Measurements from ENCODE around the gene PCSK4. TPM values are rescaled to one million over a fixed set of nuclear protein-coding genes. Genes with fewer than 3 reads are reported as not detected.

PCSK4 gene
- total and polyA plus RNA-seq, 2 of the 13 experiments (the other 11 are each of a cell fraction or from before 2014, with no cell fraction given) = 2.0 to 2.7 TPM

DNA sequence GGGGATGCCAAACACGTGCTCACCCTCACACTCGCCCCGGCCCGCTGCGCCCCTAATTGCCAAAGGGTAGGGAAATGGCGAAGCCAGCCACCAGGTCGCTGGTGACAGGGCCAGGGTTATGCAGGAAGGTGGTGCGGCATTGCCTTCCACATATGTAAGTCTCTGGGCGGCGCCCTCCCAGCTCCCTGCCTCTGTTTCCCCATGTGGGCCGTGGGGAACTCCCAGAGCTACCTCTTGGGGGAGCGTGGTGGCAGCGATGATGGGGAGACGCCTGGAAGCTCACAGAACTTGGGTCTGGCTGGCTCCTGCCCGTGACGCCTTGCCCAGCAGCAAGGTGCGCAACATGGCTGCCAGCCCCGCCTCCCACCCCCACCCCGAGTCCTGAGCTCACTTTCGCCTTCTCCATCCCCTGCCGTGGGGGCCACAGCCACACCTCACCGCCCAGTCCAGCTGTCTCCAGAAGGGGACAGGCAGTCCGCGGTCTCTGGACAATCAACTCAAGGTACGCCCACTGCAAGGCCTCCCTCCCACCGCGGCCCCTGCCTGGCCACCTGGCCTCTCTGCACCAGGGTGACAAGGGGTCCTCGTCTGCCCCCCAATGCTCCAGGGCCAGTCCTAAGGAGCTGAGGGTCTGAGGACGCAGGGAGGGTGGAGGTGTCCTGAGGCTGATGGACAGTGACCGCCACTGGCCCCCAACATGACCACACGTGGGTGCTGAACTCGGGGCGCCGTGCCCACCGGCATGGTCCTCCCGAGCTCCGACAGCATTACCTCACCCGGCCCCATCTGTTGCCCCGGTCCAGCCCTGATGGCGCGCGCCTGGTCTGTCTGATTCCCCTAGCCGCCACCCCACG lies 17.7 kb downstream of the PCSK4 start (continued):
- TF ChIP-seq MXI1 (IDR thresholded peaks at IDR 0.05; ENCODE audit: borderline replicate concordance, low read depth, low read length) (no peak), POLR2A (IDR thresholded peaks at IDR 0.05; ENCODE audit: insufficient read depth in 1 of 2, low read depth in 2 of 2, low read length in 2 of 2) (0 out of 4 replicates have a peak, but pooled peaks of 1 of the 2 experiments have one; percentile 33), ZNF282 (IDR thresholded peaks at IDR 0.05; ENCODE audit: partially characterized antibody) (no peak), BCL6 (CRISPR knock-in tag; IDR thresholded peaks at IDR 0.05) (no peak), ZMYM3 (CRISPR knock-in tag; IDR thresholded peaks at IDR 0.05) (no peak), CHD4 (IDR thresholded peaks at IDR 0.05; ENCODE audit: borderline replicate concordance, low read length) (no peak), TBL1XR1 (IDR thresholded peaks at IDR 0.05; ENCODE audit: borderline replicate concordance, low read length, partially characterized antibody) (no peak)
- TF ChIP-seq, protein P1, sequence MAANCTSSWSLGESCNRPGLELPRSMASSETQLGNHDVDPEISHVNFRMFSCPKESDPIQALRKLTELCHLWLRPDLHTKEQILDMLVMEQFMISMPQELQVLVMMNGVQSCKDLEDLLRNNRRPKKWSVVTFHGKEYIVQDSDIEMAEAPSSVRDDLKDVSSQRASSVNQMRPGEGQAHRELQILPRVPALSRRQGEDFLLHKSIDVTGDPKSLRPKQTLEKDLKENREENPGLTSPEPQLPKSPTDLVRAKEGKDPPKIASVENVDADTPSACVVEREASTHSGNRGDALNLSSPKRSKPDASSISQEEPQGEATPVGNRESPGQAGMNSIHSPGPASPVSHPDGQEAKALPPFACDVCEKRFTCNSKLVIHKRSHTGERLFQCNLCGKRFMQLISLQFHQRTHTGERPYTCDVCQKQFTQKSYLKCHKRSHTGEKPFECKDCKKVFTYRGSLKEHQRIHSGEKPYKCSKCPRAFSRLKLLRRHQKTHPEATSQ (CRISPR knock-in tag; IDR thresholded peaks at IDR 0.05; ENCODE audit: borderline replicate concordance) = no peak

DNA sequence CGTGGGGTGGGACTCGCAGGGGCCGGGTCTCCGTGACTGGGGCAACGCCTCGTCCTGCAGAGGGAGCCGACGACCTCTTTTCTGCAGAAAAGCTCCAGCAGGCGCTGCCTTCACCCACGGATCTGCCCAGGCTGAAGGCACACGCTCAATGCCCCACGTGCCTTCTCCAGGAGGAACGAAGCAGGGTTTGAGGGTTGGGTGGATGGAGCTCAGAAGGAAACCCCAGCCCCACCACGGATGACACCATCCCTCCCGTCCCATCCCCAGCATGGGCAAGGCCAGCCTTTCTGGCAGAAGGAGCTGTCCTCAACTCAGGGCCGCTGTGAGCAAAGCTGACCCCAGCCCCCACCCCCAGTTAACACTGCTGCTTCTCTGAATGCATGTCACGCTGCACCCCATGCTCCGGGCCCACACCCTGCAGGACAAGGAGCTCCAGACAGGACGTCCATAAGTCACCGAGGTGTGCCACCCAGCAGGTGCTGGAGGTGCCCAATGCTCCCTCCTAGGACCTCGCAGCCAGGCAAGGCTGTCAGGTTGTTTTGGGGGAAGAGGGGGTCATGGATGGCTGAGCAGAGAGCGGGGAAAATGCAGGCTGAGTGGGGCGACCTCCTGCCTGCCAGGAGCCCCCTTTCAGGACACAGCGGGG lies 18.5 kb downstream of the PCSK4 start:
- peaks cover 0 to 5% of the 10 kb centered on the region in 2 experiments; a peak in 2 of 5 replicates for H3K36me3 ChIP-seq (replicated peaks in 1 of 2; ENCODE audit: control insufficient read depth in 1 of 2, insufficient read depth in 2 of 2, low read length in 2 of 2)
- no peaks in the 10 kb centered on the region for H3K9me3 ChIP-seq (ENCODE audit: low read length)
- ChIA-PET CTCF (ENCODE audit: low intra/inter-chr PET ratio, low total read pairs) (no interaction called here), POLR2A (interaction anchor here (0.9 to 3.6 kb wide), 4 partner anchors 16 to 32 kb away, joined by 3 to 19 read pairs (median 4); partner anchors contain the start of genes PCSK4 and REEP6)
- no peak; the same call in 2 of the 3 replicates for ATAC-seq
- H3K4me1 ChIP-seq (ENCODE audit: insufficient read depth, low read length) = peaks cover 25% of the 10 kb centered on the region
- peaks cover 2% of the 10 kb centered on the region for H3K79me2 ChIP-seq (ENCODE audit: insufficient read depth, low read length)
- in situ Hi-C loops (cut with HindIII; ENCODE audit: extremely low pct_ligation_motif_present, low pct_unique_long_range_greater_than_20kb) = no loop called here
- peak overlapping the region; percentile 42; the same call in 1 of the 2 replicates for H3K9ac ChIP-seq (ENCODE audit: insufficient read depth, low read depth, low read length)
- H2AFZ ChIP-seq (ENCODE audit: low read length) = no peak overlapping the region
- peaks cover 12% of the 10 kb centered on the region for H4K20me1 ChIP-seq (ENCODE audit: insufficient read depth, low read length)
- H3K27me3 ChIP-seq (ENCODE audit: control insufficient read depth in 1 of 2, insufficient read depth in 2 of 2, low read length in 2 of 2) = no peaks in the 10 kb centered on the region
- H3K4me2 ChIP-seq (ENCODE audit: low read depth, low read length) = peak overlapping the region; percentile 76
- no peak overlapping the region for H3K27ac ChIP-seq (ENCODE audit: extremely low read length, insufficient read depth, low read length)
- intact Hi-C loops (cut with micrococcal nuclease; ENCODE audit: unreplicated experiment) = no loop called here
- DNase-seq (ENCODE audit: low spot score) = no peak
- peak overlapping the region in 1 of 3 experiments; percentile 69; a peak in 1 of 6 replicates for H3K4me3 ChIP-seq (replicated peaks in 1 of 3; ENCODE audit: insufficient read depth in 1 of 3, low read depth in 2 of 3, low read length in 3 of 3)
- 40% methylated on average over 14 of the region's 24 CpGs for WGBS (ENCODE audit: low lambda C conversion rate)
- BruUV-seq (replicated peaks) = no TSS peak
- FAIRE-seq = no peak
- TF ChIP-seq POLR2A (IDR thresholded peaks at IDR 0.05; ENCODE audit: insufficient read depth in 1 of 2, low read depth in 2 of 2, low read length in 2 of 2) = 0 out of 4 replicates have a peak, but pooled peaks of 1 of the 2 experiments have one; percentile 7
- TF ChIP-seq TP53 (CRISPR knock-in tag; conservative IDR thresholded peaks at IDR 0.05) = no peak
- no peak for TF ChIP-seq RFX5 (IDR thresholded peaks at IDR 0.05; ENCODE audit: low read depth, low read length)
- no peak for TF ChIP-seq SPEN (CRISPR knock-in tag; IDR thresholded peaks at IDR 0.05; ENCODE audit: low read depth)
- TF ChIP-seq, protein P2, sequence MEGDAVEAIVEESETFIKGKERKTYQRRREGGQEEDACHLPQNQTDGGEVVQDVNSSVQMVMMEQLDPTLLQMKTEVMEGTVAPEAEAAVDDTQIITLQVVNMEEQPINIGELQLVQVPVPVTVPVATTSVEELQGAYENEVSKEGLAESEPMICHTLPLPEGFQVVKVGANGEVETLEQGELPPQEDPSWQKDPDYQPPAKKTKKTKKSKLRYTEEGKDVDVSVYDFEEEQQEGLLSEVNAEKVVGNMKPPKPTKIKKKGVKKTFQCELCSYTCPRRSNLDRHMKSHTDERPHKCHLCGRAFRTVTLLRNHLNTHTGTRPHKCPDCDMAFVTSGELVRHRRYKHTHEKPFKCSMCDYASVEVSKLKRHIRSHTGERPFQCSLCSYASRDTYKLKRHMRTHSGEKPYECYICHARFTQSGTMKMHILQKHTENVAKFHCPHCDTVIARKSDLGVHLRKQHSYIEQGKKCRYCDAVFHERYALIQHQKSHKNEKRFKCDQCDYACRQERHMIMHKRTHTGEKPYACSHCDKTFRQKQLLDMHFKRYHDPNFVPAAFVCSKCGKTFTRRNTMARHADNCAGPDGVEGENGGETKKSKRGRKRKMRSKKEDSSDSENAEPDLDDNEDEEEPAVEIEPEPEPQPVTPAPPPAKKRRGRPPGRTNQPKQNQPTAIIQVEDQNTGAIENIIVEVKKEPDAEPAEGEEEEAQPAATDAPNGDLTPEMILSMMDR (CRISPR knock-in tag; IDR thresholded peaks at IDR 0.05) = peak; percentile 51
- no peak for TF ChIP-seq SIX1 (CRISPR knock-in tag; IDR thresholded peaks at IDR 0.05; ENCODE audit: borderline replicate concordance)
- no peak for TF ChIP-seq ETV6 (CRISPR knock-in tag; conservative IDR thresholded peaks at IDR 0.05)
- TF ChIP-seq SMARCC2 (IDR thresholded peaks at IDR 0.05) = no peak
- TF ChIP-seq NFKB2 (CRISPR knock-in tag; IDR thresholded peaks at IDR 0.05; ENCODE audit: borderline replicate concordance) = peak; percentile 59; the same call in 1 of the 2 replicates
- TF ChIP-seq, protein P3, sequence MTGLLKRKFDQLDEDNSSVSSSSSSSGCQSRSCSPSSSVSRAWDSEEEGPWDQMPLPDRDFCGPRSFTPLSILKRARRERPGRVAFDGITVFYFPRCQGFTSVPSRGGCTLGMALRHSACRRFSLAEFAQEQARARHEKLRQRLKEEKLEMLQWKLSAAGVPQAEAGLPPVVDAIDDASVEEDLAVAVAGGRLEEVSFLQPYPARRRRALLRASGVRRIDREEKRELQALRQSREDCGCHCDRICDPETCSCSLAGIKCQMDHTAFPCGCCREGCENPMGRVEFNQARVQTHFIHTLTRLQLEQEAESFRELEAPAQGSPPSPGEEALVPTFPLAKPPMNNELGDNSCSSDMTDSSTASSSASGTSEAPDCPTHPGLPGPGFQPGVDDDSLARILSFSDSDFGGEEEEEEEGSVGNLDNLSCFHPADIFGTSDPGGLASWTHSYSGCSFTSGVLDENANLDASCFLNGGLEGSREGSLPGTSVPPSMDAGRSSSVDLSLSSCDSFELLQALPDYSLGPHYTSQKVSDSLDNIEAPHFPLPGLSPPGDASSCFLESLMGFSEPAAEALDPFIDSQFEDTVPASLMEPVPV (CRISPR knock-in tag; IDR thresholded peaks at IDR 0.05) = 0 out of 2 replicates have a peak, but pooled peaks have one; percentile 13

Measured in HepG2 (cell line).